OCI-LY7 (cell line): Measurements from ENCODE around the gene TSHZ2.
"Not testable (repeated sequence)": the region's sequence is repeated elsewhere in the genome, so short reads cannot be mapped to it uniquely, and the experiment has no call there.

ENCODE experiments used
- EZH2phosphoT487 ChIP-seq: fragments of 200-600 bp; sonication (generic); IDR thresholded peaks from 2 replicates; pipeline ENCODE4 v1.6.1; 2018; ENCODE audit warnings: low read depth, borderline replicate concordance, mild to moderate bottlenecking, mixed run types, antibody characterized with exemption, low read length, moderate library complexity, mixed read lengths
- TF ChIP-seq, protein P1 (sequence below): fragments of 200-600 bp; sonication (generic); conservative IDR thresholded peaks from 2 replicates; pipeline ENCODE4 v1.5.1; 2014; ENCODE audit warnings: mild to moderate bottlenecking, antibody characterized with exemption, low read length, moderate library complexity, mixed read lengths

DNA sequence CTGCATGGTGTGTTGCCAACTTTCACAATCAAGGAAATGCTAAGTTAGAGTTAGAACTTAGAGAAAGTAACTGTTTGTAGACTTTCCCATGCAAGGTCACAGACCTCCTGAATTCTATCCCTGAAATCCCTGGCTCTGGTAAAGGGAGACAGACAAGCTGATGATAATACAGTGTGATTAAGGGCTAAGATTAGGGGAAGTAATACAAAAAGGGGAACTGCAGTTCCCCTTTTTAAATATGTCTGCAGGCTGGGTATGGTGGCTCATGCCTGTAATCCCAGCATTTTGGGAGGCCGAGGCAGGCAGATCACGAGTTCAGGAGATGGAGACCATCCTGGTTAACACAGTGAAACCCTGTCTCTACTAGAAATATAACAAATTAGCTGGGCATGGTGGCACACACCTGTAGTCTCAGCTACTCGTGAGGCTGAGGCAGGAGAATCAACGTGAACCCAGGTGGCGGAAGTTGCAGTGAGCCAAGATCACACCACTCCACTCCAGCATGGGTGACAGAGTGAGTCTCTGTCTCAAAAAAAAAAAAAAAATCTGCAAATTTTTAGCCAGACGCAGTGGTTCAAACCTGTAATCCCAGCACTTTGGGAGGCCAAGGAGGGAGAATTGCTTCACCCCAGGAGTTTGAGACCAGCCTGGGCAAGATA lies 560.6 kb downstream of the TSHZ2 start:
- TF ChIP-seq, protein P1, sequence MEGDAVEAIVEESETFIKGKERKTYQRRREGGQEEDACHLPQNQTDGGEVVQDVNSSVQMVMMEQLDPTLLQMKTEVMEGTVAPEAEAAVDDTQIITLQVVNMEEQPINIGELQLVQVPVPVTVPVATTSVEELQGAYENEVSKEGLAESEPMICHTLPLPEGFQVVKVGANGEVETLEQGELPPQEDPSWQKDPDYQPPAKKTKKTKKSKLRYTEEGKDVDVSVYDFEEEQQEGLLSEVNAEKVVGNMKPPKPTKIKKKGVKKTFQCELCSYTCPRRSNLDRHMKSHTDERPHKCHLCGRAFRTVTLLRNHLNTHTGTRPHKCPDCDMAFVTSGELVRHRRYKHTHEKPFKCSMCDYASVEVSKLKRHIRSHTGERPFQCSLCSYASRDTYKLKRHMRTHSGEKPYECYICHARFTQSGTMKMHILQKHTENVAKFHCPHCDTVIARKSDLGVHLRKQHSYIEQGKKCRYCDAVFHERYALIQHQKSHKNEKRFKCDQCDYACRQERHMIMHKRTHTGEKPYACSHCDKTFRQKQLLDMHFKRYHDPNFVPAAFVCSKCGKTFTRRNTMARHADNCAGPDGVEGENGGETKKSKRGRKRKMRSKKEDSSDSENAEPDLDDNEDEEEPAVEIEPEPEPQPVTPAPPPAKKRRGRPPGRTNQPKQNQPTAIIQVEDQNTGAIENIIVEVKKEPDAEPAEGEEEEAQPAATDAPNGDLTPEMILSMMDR, result not testable (repeated sequence)
- not testable (repeated sequence) for TF ChIP-seq EZH2phosphoT487
